SK-N-SH (cell line): ENCODE results near the gene XCR1.

Experiments used
- FOXJ3 ChIP-seq: sonication (generic); formaldehyde crosslinking; IDR thresholded peaks from 2 replicates; pipeline ENCODE4 v1.5.1; 2020; ENCODE audit warnings: mild to moderate bottlenecking, missing genetic modification reagents
- GABPA ChIP-seq: IDR thresholded peaks from 2 replicates; pipeline ENCODE4 v1.4.0; 2012; ENCODE audit warnings: low read depth, mild to moderate bottlenecking
- TF ChIP-seq, protein P1 (sequence below): fragments of 200-600 bp; sonication (generic); IDR thresholded peaks from 2 replicates; pipeline ENCODE4 v1.6.1; 2017; ENCODE audit warnings: antibody characterized with exemption, mild to moderate bottlenecking, moderate library complexity

DNA sequence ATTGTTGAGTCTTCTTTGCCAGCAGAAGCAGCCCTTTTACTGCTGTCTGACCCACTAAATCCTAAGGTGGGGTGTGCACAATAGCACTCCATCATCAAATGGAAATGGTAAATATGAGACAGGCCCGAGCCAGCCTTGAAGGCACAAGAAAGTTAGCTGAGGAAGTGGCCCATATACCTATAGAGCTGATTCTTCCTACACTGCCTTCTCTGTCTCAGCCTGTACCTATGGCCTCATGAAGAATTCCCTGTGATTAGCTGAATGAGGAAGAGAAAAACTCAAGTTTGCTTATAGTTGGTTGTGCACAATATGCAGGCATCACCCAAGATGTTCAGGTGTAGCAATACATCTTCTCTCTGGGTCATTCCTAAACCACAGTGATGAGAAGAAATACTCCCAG, 31.7 kb upstream of the XCR1 start:
- TF ChIP-seq GABPA (no peak), FOXJ3 (CRISPR knock-in tag) (no peak)
- TF ChIP-seq, protein P1, sequence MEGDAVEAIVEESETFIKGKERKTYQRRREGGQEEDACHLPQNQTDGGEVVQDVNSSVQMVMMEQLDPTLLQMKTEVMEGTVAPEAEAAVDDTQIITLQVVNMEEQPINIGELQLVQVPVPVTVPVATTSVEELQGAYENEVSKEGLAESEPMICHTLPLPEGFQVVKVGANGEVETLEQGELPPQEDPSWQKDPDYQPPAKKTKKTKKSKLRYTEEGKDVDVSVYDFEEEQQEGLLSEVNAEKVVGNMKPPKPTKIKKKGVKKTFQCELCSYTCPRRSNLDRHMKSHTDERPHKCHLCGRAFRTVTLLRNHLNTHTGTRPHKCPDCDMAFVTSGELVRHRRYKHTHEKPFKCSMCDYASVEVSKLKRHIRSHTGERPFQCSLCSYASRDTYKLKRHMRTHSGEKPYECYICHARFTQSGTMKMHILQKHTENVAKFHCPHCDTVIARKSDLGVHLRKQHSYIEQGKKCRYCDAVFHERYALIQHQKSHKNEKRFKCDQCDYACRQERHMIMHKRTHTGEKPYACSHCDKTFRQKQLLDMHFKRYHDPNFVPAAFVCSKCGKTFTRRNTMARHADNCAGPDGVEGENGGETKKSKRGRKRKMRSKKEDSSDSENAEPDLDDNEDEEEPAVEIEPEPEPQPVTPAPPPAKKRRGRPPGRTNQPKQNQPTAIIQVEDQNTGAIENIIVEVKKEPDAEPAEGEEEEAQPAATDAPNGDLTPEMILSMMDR, result no peak
